ENCODE data around the gene RPL28. TPM values are rescaled to one million over a fixed set of nuclear protein-coding genes. Genes with fewer than 3 reads are reported as not detected.

Gene RPL28
- 1,845 and 2,000 TPM in 2 replicates for total RNA-seq
- long read RNA-seq, full-length matches to known transcripts, result 598 of 620 reads
- long read RNA-seq, partial matches to known transcripts, result 7 of 620 reads
- long read RNA-seq, other reads (novel, unspliced or antisense), result 15 of 620 reads

DNA sequence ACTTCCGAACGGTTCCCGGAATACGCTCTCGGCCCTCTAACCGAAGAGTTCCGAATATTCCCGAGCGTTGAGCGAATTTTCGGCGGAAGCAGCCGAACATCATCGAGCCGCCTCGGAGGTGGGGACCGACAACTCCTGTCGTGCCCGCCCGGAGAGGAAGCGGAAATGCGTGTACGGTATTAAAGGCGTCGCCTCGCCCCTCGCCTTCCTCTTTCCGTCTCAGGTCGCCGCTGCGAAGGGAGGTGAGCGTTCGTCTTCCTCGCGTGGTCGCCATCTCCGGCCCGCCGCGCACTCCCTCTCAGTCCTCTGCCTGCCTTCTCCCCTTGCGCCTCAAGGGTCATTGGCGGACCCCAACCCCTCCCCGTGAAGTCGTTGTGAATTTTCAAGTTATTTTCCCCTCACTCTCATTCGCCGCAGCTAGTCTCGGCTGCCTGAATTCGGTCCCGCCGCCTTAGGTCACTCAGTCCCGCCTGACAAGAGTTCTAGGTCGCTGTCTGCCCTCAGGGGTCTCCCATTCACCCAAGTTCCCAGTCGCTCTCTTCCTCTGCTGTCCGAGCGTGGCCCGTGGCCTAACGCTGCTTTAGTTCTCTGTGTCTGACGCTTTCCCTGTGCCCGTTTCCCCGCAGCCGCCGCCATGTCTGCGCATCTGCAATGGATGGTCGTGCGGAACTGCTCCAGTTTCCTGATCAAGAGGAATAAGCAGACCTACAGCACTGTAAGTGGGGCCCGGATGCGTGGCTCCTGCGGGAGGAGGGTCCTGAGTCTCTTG, at the start of gene RPL28:
Gene RPL28 (plus strand): TSS at position 209 of the 769 bp plus-strand sequence. CDS start 426 bp downstream, at position 635.
- Mint-ChIP-seq H3K27ac (ENCODE audit: unreplicated experiment) (peak within 1 kb of the TSS; percentile 96), H3K36me3 (ENCODE audit: unreplicated experiment) (peaks cover 14% of the 10 kb centered on the region), H3K9me3 (ENCODE audit: unreplicated experiment) (no peaks in the 10 kb centered on the region), H3K27me3 (ENCODE audit: unreplicated experiment) (no peaks in the 10 kb centered on the region), H3K4me1 (ENCODE audit: unreplicated experiment) (peaks cover 54% of the 10 kb centered on the region), H3K4me3 (ENCODE audit: unreplicated experiment) (peak within 1 kb of the TSS; percentile 99)
- TF ChIP-seq, protein P1, sequence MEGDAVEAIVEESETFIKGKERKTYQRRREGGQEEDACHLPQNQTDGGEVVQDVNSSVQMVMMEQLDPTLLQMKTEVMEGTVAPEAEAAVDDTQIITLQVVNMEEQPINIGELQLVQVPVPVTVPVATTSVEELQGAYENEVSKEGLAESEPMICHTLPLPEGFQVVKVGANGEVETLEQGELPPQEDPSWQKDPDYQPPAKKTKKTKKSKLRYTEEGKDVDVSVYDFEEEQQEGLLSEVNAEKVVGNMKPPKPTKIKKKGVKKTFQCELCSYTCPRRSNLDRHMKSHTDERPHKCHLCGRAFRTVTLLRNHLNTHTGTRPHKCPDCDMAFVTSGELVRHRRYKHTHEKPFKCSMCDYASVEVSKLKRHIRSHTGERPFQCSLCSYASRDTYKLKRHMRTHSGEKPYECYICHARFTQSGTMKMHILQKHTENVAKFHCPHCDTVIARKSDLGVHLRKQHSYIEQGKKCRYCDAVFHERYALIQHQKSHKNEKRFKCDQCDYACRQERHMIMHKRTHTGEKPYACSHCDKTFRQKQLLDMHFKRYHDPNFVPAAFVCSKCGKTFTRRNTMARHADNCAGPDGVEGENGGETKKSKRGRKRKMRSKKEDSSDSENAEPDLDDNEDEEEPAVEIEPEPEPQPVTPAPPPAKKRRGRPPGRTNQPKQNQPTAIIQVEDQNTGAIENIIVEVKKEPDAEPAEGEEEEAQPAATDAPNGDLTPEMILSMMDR (IDR thresholded peaks at IDR 0.05), result no peak
- DNase-seq (ENCODE audit: extremely low spot score, unreplicated experiment), result peak; percentile 99

DNA sequence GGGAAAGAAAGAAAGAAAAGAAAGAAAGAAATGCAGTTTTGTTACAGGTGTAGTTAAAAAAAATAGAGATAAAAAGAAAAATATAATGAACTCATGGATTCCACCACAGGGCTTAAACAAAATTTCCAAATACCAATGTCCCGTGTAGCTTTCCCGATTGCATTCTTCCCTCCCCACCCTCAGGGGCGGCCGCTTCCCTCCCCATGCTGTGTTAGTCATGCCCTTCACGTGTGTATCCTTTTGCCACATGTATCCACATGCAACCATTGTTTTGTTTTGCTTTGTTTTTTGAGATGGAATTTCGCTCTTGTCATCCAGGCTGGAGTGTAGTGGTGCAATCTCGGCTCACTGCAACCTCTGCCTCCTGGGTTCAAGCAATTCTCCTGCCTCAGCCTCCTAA, 49.6 kb upstream of the RPL28 start:
- Mint-ChIP-seq H3K36me3 (ENCODE audit: unreplicated experiment) (no peaks in the 10 kb centered on the region), H3K27ac (ENCODE audit: unreplicated experiment) (no peak overlapping the region), H3K4me3 (ENCODE audit: unreplicated experiment) (no peak overlapping the region), H3K4me1 (ENCODE audit: unreplicated experiment) (peaks cover 17% of the 10 kb centered on the region), H3K9me3 (ENCODE audit: unreplicated experiment) (no peaks in the 10 kb centered on the region), H3K27me3 (ENCODE audit: unreplicated experiment) (peaks cover 6% of the 10 kb centered on the region)
- TF ChIP-seq, protein P1 (IDR thresholded peaks at IDR 0.05), result no peak
- no peak for DNase-seq (ENCODE audit: extremely low spot score, unreplicated experiment)

DNA sequence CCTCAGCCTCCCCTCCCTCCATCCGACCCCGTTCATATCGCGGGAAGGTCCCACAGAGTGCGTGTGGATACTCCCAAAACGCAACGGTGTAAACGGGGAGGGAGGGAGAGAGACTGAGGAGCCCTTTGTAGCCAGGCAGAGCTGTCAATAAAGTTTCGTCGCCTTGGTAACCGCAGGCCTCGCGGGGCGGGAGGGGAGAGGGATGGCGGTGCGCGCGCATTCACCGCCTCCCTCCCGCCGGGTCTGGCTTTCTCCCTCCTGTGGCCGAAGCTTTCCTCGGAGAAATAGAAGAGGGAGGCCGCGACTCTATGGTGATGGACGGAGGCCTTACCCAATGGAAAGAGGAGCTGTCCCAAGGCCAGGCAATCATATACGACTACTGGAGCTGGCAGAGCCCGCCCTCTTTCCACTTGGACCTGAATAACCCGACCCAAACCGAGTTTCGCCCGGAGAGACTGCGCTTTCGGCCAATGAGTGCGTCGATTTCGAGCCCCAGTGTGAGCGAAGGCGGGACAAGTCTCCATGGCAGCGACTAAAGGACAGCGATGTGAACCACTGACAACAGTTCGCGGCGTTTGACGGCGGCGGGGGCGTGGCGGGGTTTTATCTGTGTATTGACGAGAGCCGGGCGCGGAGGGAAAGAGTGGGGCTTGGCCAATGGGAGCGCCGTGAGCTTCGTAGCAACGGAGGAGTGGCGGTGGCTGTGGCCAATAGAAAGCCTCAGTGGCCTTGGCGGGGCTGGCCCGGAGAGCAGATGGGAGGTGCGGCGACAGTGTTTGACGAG, 46.4 kb upstream of the RPL28 start, which contains the start of gene KMT5C:
Gene KMT5C (plus strand): TSS at position 772 of the 784 bp plus-strand sequence. CDS start 2,061 bp downstream, outside the sequence.
- Mint-ChIP-seq H3K27ac (ENCODE audit: unreplicated experiment) (peak within 1 kb of the TSS; percentile 99), H3K4me3 (ENCODE audit: unreplicated experiment) (peak within 1 kb of the TSS; percentile 89), H3K27me3 (ENCODE audit: unreplicated experiment) (peaks cover 2% of the 10 kb centered on the region), H3K36me3 (ENCODE audit: unreplicated experiment) (peaks cover 8% of the 10 kb centered on the region), H3K9me3 (ENCODE audit: unreplicated experiment) (no peaks in the 10 kb centered on the region), H3K4me1 (ENCODE audit: unreplicated experiment) (peaks cover 24% of the 10 kb centered on the region)
- peak; percentile 100 for DNase-seq (ENCODE audit: extremely low spot score, unreplicated experiment)
- TF ChIP-seq, protein P1 (IDR thresholded peaks at IDR 0.05), result peak; percentile 44

DNA sequence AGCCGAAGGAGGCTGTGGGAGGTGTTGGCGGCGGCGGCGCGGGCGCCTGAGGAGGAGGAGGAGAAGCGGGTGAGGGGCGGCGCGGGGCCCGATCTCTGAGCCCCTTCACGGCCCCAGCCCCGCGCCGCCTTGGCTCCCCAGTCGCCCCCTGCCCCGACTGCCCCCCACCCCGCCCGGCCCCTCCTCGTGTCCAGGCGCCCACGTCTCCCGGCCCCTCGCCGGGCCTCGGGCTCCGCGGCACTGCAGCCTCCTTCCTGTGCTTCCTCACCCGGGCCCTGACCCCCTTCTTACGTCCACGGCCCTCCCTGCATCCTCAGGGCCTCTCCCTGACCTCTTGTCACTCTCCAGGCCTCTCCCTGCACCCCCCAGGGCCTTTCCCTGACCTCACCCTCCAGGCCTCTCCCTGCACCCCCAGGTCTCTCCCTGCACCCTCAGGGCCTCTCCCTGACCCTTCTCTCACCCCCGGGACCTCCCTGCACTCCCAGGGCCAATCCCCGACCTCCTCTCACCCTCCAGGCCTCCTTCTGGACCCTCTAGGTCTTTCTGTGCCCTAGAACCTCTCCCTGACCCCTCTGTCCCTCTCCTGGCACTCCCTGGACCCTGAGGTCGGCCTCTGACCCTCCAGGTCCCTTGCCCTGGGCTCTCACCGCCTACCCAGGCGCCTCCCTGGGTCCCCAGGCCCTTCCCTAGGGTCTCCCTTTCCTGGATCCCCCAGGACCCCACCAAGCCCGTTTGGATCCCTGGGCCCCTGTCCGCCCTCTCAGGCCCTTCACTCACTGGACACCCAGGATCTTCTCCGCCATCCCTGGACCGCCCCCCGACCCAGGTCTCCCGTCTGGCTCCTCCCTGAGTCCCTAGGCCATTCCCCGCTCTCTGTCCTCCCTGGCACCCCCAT, 45.6 kb upstream of the RPL28 start:
- Mint-ChIP-seq H3K4me1 (ENCODE audit: unreplicated experiment) (peaks cover 32% of the 10 kb centered on the region), H3K27ac (ENCODE audit: unreplicated experiment) (peak overlapping the region; percentile 99), H3K36me3 (ENCODE audit: unreplicated experiment) (peaks cover 8% of the 10 kb centered on the region), H3K27me3 (ENCODE audit: unreplicated experiment) (peaks cover 2% of the 10 kb centered on the region), H3K9me3 (ENCODE audit: unreplicated experiment) (no peaks in the 10 kb centered on the region), H3K4me3 (ENCODE audit: unreplicated experiment) (peak overlapping the region; percentile 89)
- no peak for DNase-seq (ENCODE audit: extremely low spot score, unreplicated experiment)
- TF ChIP-seq, protein P1 (IDR thresholded peaks at IDR 0.05), result no peak
